AG04449 (cell line): ENCODE data around the gene NUMB.

Experiments used
- CTCF ChIA-PET: fragments of 350-600 bp; formaldehyde crosslinking; extraction: SDS; loops from one replicate; lab custom pipeline; 2021; ENCODE audit warnings: antibody characterized with exemption; lab: Yijun Ruan, JAX
- POLR2A ChIA-PET: fragments of 400-600, 350-600 bp; formaldehyde crosslinking; extraction: SDS; loops from one replicate; lab custom pipeline; 2020; ENCODE audit warnings: antibody characterized with exemption, inconsistent platforms; lab: Yijun Ruan, JAX
- DNase-seq: peaks from one replicate; pipeline ENCODE4 v3.0.0-alpha.2; 2010; ENCODE audit warnings: low read depth, low spot score
- H3K4me3 ChIP-seq: 2 replicates; pipeline ENCODE4 v1.5.1; 2011; ENCODE audit warnings: low read depth, mild to moderate bottlenecking, control low read depth, low read length
- CTCF ChIP-seq: IDR thresholded peaks from one replicate; pipeline ENCODE4 v1.5.1; 2011; ENCODE audit warnings: mild to moderate bottlenecking, moderate library complexity, low read length, control low read depth, inconsistent platforms; ENCODE audit not compliant: insufficient read depth; ENCODE audit errors: missing control alignments

The NUMB gene

GRCh38 chr14:73307261-73307660 is 151.1 kb downstream of the NUMB start:
- POLR2A ChIA-PET = no interaction called here
- no peak for DNase-seq

GRCh38 chr14:73305499-73305898 is 152.8 kb downstream of the NUMB start:
- ChIA-PET POLR2A (no interaction called here), CTCF (interaction anchor here (0.9 to 4.1 kb wide), 5 partner anchors 10 to 167 kb away, joined by 4 to 44 read pairs (median 5); no protein-coding TSS in a partner anchor)
- no peak for TF ChIP-seq CTCF
- DNase-seq = no peak
- no peak overlapping the region for H3K4me3 ChIP-seq

More at GRCh38 chr14:73307261-73307660, 151.1 kb downstream of the NUMB start:
- CTCF ChIA-PET = interaction anchor here (0.7 to 4.1 kb wide), 6 partner anchors 12 to 165 kb away, joined by 3 to 44 read pairs (median 4); no protein-coding TSS in a partner anchor
- no peak overlapping the region for H3K4me3 ChIP-seq
- TF ChIP-seq CTCF = no peak

GRCh38 chr14:73295198-73295796 is 163.0 kb downstream of the NUMB start:
- POLR2A ChIA-PET = interaction anchor here (0.5 kb wide), 1 partner anchor 178 kb away, joined by 3 read pairs; no protein-coding TSS in a partner anchor
- H3K4me3 ChIP-seq = no peak overlapping the region
- no peak for DNase-seq
- CTCF ChIA-PET = interaction anchor here (0.6 to 6.1 kb wide), 48 partner anchors 10 to 338 kb away, joined by 3 to 270 read pairs (median 5); partner anchors contain the start of genes NUMB and RIOX1
- TF ChIP-seq CTCF = peak; percentile 43

- DNase-seq = no peak
- TF ChIP-seq CTCF = no peak
- POLR2A ChIA-PET = no interaction called here
Measured at GRCh38 chr14:73293782-73294781, 164.3 kb downstream of the NUMB start.

GRCh38 chr14:73290279-73290678 is 168.1 kb downstream of the NUMB start:
- H3K4me3 ChIP-seq = no peak overlapping the region
- no peak for DNase-seq
- CTCF ChIA-PET = interaction anchor here (0.6 to 2.8 kb wide), 4 partner anchors 117 to 182 kb away, joined by 3 to 17 read pairs (median 5); no protein-coding TSS in a partner anchor
- no peak for TF ChIP-seq CTCF
- POLR2A ChIA-PET = no interaction called here

More at GRCh38 chr14:73293782-73294781, 164.3 kb downstream of the NUMB start:
- CTCF ChIA-PET = interaction anchor here (1.2 to 6.1 kb wide), 33 partner anchors 10 to 339 kb away, joined by 3 to 270 read pairs (median 7); partner anchors contain the start of gene NUMB
- no peak overlapping the region for H3K4me3 ChIP-seq
